Measurements from ENCODE around the gene GPLD1.

Gene GPLD1

GRCh38 chr6:24441599-24441904, 47.8 kb downstream of the GPLD1 start:
- Histone ChIP-seq H3K36me3 (ENCODE audit: insufficient read depth, low read length) (no peaks in the 10 kb centered on the region), H3K9me3 (ENCODE audit: insufficient read depth, low read length, severe bottlenecking) (no peaks in the 10 kb centered on the region), H3K9ac (ENCODE audit: low read depth, low read length) (no peak overlapping the region), H3K27ac (ENCODE audit: low read length) (no peak overlapping the region), H4K20me1 (ENCODE audit: insufficient read depth, low read length) (no peaks in the 10 kb centered on the region), H3K4me1 (ENCODE audit: insufficient read depth, low read length) (peaks cover 6% of the 10 kb centered on the region; the same call in 1 of the 2 replicates), H3K27me3 (ENCODE audit: insufficient read depth, low read length, poor library complexity) (no peaks in the 10 kb centered on the region), H3K4me3 (ENCODE audit: low read depth in 1 of 2, low read length in 2 of 2) (no peak overlapping the region), H3K79me2 (ENCODE audit: insufficient read depth, low read length) (no peaks in the 10 kb centered on the region), H2AFZ (ENCODE audit: low read depth, low read length) (no peak overlapping the region), H3K4me2 (ENCODE audit: insufficient read depth, low read length) (no peak overlapping the region)
- TF ChIP-seq EZH2 (IDR thresholded peaks at IDR 0.05; ENCODE audit: borderline replicate concordance, low read depth, low read length, severe bottlenecking): no peak
- no peak for TF ChIP-seq CTCF (IDR thresholded peaks at IDR 0.05; ENCODE audit: borderline replicate concordance, extremely low read depth, low read length, poor library complexity, severe bottlenecking)
- ATAC-seq (ENCODE audit: insufficient read depth, low read depth) (no peak), DNase-seq (no peak)

GRCh38 chr6:24440897-24441598, 48.3 kb downstream of the GPLD1 start:
- no peak for DNase-seq
- no peak overlapping the region for H2AFZ ChIP-seq (ENCODE audit: low read depth, low read length)

GRCh38 chr6:24439858-24440539, 49.4 kb downstream of the GPLD1 start:
- no peaks in the 10 kb centered on the region for H3K9me3 ChIP-seq (ENCODE audit: insufficient read depth, low read length, severe bottlenecking)
- no peaks in the 10 kb centered on the region for H3K27me3 ChIP-seq (ENCODE audit: insufficient read depth, low read length, poor library complexity)
- no peaks in the 10 kb centered on the region for H3K79me2 ChIP-seq (ENCODE audit: insufficient read depth, low read length)
- H3K4me1 ChIP-seq (ENCODE audit: insufficient read depth, low read length): peaks cover 6% of the 10 kb centered on the region; the same call in 1 of the 2 replicates
- H2AFZ ChIP-seq (ENCODE audit: low read depth, low read length): no peak overlapping the region
- no peaks in the 10 kb centered on the region for H3K36me3 ChIP-seq (ENCODE audit: insufficient read depth, low read length)
- TF ChIP-seq EZH2 (IDR thresholded peaks at IDR 0.05; ENCODE audit: borderline replicate concordance, low read depth, low read length, severe bottlenecking) (no peak), CTCF (IDR thresholded peaks at IDR 0.05; ENCODE audit: borderline replicate concordance, extremely low read depth, low read length, poor library complexity, severe bottlenecking) (no peak)
- H3K9ac ChIP-seq (ENCODE audit: low read depth, low read length): no peak overlapping the region
- no peak overlapping the region for H3K4me3 ChIP-seq (ENCODE audit: low read depth in 1 of 2, low read length in 2 of 2)
- ATAC-seq (ENCODE audit: insufficient read depth, low read depth) (peak; percentile 64), DNase-seq (no peak)
- no peak overlapping the region for H3K4me2 ChIP-seq (ENCODE audit: insufficient read depth, low read length)
- H4K20me1 ChIP-seq (ENCODE audit: insufficient read depth, low read length): no peaks in the 10 kb centered on the region
- H3K27ac ChIP-seq (ENCODE audit: low read length): no peak overlapping the region

More at GRCh38 chr6:24440897-24441598, 48.3 kb downstream of the GPLD1 start:
- no peak for ATAC-seq (ENCODE audit: insufficient read depth, low read depth)
- H4K20me1 ChIP-seq (ENCODE audit: insufficient read depth, low read length): no peaks in the 10 kb centered on the region
- H3K27me3 ChIP-seq (ENCODE audit: insufficient read depth, low read length, poor library complexity): no peaks in the 10 kb centered on the region
- no peak overlapping the region for H3K27ac ChIP-seq (ENCODE audit: low read length)
- no peak overlapping the region for H3K4me3 ChIP-seq (ENCODE audit: low read depth in 1 of 2, low read length in 2 of 2)
- H3K4me2 ChIP-seq (ENCODE audit: insufficient read depth, low read length): no peak overlapping the region
- no peaks in the 10 kb centered on the region for H3K36me3 ChIP-seq (ENCODE audit: insufficient read depth, low read length)
- no peaks in the 10 kb centered on the region for H3K9me3 ChIP-seq (ENCODE audit: insufficient read depth, low read length, severe bottlenecking)
- H3K4me1 ChIP-seq (ENCODE audit: insufficient read depth, low read length): peaks cover 6% of the 10 kb centered on the region; the same call in 1 of the 2 replicates
- H3K79me2 ChIP-seq (ENCODE audit: insufficient read depth, low read length): no peaks in the 10 kb centered on the region
- TF ChIP-seq EZH2 (IDR thresholded peaks at IDR 0.05; ENCODE audit: borderline replicate concordance, low read depth, low read length, severe bottlenecking): no peak
- TF ChIP-seq CTCF (IDR thresholded peaks at IDR 0.05; ENCODE audit: borderline replicate concordance, extremely low read depth, low read length, poor library complexity, severe bottlenecking): no peak
- H3K9ac ChIP-seq (ENCODE audit: low read depth, low read length): no peak overlapping the region

Measured in DND-41 (cell line).